BLaER1 treated with 17β-estradiol and CSF1 and Interleukin-3, amounts not matched to agents 10 nM and 100 nM (cell line): Measurements from ENCODE around the gene PRDM16.

Experiments used
- H3K27ac ChIP-seq, 11 experiments: shearing (Covaris generic); formaldehyde crosslinking; 2 replicates each; pipeline ENCODE4 v1.8.1; 2022
- H3K27me3 ChIP-seq, 11 experiments: shearing (Covaris generic); formaldehyde crosslinking; 2 replicates each; pipeline ENCODE4 v1.8.1; 2022
- H3K36me3 ChIP-seq, 11 experiments: shearing (Covaris generic); formaldehyde crosslinking; 2 replicates each; pipeline ENCODE4 v1.8.1; 2022
- H3K4me1 ChIP-seq, 10 experiments: shearing (Covaris generic); formaldehyde crosslinking; 2 replicates each; pipeline ENCODE4 v1.8.1; 2022
- H3K4me2 ChIP-seq, 11 experiments: shearing (Covaris generic); formaldehyde crosslinking; 2 replicates each; pipeline ENCODE4 v1.8.1; 2022
- H3K4me3 ChIP-seq, 10 experiments: shearing (Covaris generic); formaldehyde crosslinking; 2 replicates each; pipeline ENCODE4 v1.8.1; 2022
- H3K9ac ChIP-seq, 11 experiments: shearing (Covaris generic); formaldehyde crosslinking; 2 replicates each; pipeline ENCODE4 v1.8.1; 2022
- H3K9me3 ChIP-seq, 11 experiments: shearing (Covaris generic); formaldehyde crosslinking; replicated peaks in 1 of 11; 2 replicates each; pipeline ENCODE4 v1.8.1; 2022
- H4K20me1 ChIP-seq, 11 experiments: shearing (Covaris generic); formaldehyde crosslinking; 2 replicates each; pipeline ENCODE4 v1.8.1; 2022
- Cebpa-rat ChIP-seq, 11 experiments: shearing (Covaris generic); IDR thresholded peaks; 2 replicates each; pipeline ENCODE4 v1.8.1; 2022

The PRDM16 gene

GRCh38 chr1:3426956-3427535, 358.0 kb downstream of the PRDM16 start:
- no peak for TF ChIP-seq Cebpa-rat (IDR thresholded peaks at IDR 0.05)

GRCh38 chr1:3427711-3428704, 359.0 kb downstream of the PRDM16 start:
- peaks cover 0 to 64% (median 3%) of the 10 kb centered on the region in 11 experiments; a peak in 7 of 22 replicates for H4K20me1 ChIP-seq
- TF ChIP-seq Cebpa-rat (IDR thresholded peaks at IDR 0.05) = no peak
- H3K27me3 ChIP-seq = peaks cover 7 to 28% (median 15%) of the 10 kb centered on the region in 11 experiments; a peak in 18 of 22 replicates
- H3K27ac ChIP-seq = no peak overlapping the region
- H3K4me3 ChIP-seq = no peak overlapping the region
- H3K36me3 ChIP-seq = no peaks in the 10 kb centered on the region
- no peaks in the 10 kb centered on the region for H3K9me3 ChIP-seq
- peaks cover 6 to 20% (median 18%) of the 10 kb centered on the region in 10 experiments; a peak in 16 of 20 replicates for H3K4me1 ChIP-seq
- H3K4me2 ChIP-seq = no peak overlapping the region
- H3K9ac ChIP-seq = no peak overlapping the region

More at GRCh38 chr1:3426956-3427535, 358.0 kb downstream of the PRDM16 start:
- H3K4me2 ChIP-seq = no peak overlapping the region
- peaks cover 15 to 32% (median 24%) of the 10 kb centered on the region in 11 experiments; a peak in 20 of 22 replicates for H3K27me3 ChIP-seq
- H4K20me1 ChIP-seq = peaks cover 0 to 65% (median 8%) of the 10 kb centered on the region in 11 experiments; a peak in 9 of 22 replicates
- H3K4me1 ChIP-seq = peaks cover 8 to 25% (median 20%) of the 10 kb centered on the region in 10 experiments; a peak in 16 of 20 replicates
- H3K9ac ChIP-seq = no peak overlapping the region
- H3K36me3 ChIP-seq = no peaks in the 10 kb centered on the region
- no peaks in the 10 kb centered on the region for H3K9me3 ChIP-seq
- no peak overlapping the region for H3K27ac ChIP-seq
- no peak overlapping the region for H3K4me3 ChIP-seq

- Histone ChIP-seq H3K4me1 (peaks cover 0 to 11% (median 9%) of the 10 kb centered on the region in 10 experiments; a peak in 14 of 20 replicates), H3K27me3 (peaks cover 0 to 28% (median 10%) of the 10 kb centered on the region in 11 experiments; a peak in 17 of 22 replicates), H4K20me1 (peaks cover 0 to 62% (median 3%) of the 10 kb centered on the region in 11 experiments; a peak in 7 of 22 replicates), H3K4me2 (no peak overlapping the region), H3K36me3 (no peaks in the 10 kb centered on the region), H3K9ac (no peak overlapping the region), H3K9me3 (no peaks in the 10 kb centered on the region), H3K27ac (no peak overlapping the region), H3K4me3 (no peak overlapping the region)
- no peak for TF ChIP-seq Cebpa-rat (IDR thresholded peaks at IDR 0.05)
These were observed 359.9 kb downstream of the PRDM16 start for GRCh38 chr1:3428899-3429298.

GRCh38 chr1:3429320-3429719, 360.3 kb downstream of the PRDM16 start:
- no peak for TF ChIP-seq Cebpa-rat (IDR thresholded peaks at IDR 0.05)

GRCh38 chr1:3429766-3430165, 360.8 kb downstream of the PRDM16 start:
- Histone ChIP-seq H3K27ac (no peak overlapping the region), H3K9me3 (no peaks in the 10 kb centered on the region), H3K36me3 (no peaks in the 10 kb centered on the region), H3K4me1 (peaks cover 0 to 2% (median 1%) of the 10 kb centered on the region in 10 experiments; a peak in 5 of 20 replicates), H3K4me3 (no peak overlapping the region), H4K20me1 (peaks cover 0 to 62% (median 0%) of the 10 kb centered on the region in 11 experiments; a peak in 8 of 22 replicates), H3K27me3 (peaks cover 0 to 30% (median 11%) of the 10 kb centered on the region in 11 experiments; a peak in 12 of 22 replicates), H3K4me2 (no peak overlapping the region), H3K9ac (no peak overlapping the region)
- no peak for TF ChIP-seq Cebpa-rat (IDR thresholded peaks at IDR 0.05)

More at GRCh38 chr1:3429320-3429719, 360.3 kb downstream of the PRDM16 start:
- peaks cover 0 to 60% (median 0%) of the 10 kb centered on the region in 11 experiments; a peak in 8 of 22 replicates for H4K20me1 ChIP-seq
- no peaks in the 10 kb centered on the region for H3K36me3 ChIP-seq
- peaks cover 0 to 7% (median 6%) of the 10 kb centered on the region in 10 experiments; a peak in 11 of 20 replicates for H3K4me1 ChIP-seq
- no peak overlapping the region for H3K4me2 ChIP-seq
- H3K9me3 ChIP-seq = no peaks in the 10 kb centered on the region
- no peak overlapping the region for H3K27ac ChIP-seq
- H3K27me3 ChIP-seq = peaks cover 0 to 28% (median 7%) of the 10 kb centered on the region in 11 experiments; a peak in 15 of 22 replicates
- no peak overlapping the region for H3K4me3 ChIP-seq
- no peak overlapping the region for H3K9ac ChIP-seq

GRCh38 chr1:3430406-3430805, 361.4 kb downstream of the PRDM16 start:
- H3K27me3 ChIP-seq = peaks cover 1 to 36% (median 17%) of the 10 kb centered on the region in 11 experiments; a peak in 12 of 22 replicates
- H4K20me1 ChIP-seq = peaks cover 0 to 60% (median 0%) of the 10 kb centered on the region in 11 experiments; a peak in 8 of 22 replicates
- H3K27ac ChIP-seq = no peak overlapping the region
- no peaks in the 10 kb centered on the region for H3K4me1 ChIP-seq
- H3K9me3 ChIP-seq = no peaks in the 10 kb centered on the region
- H3K4me2 ChIP-seq = no peak overlapping the region
- no peak overlapping the region for H3K4me3 ChIP-seq
- no peak for TF ChIP-seq Cebpa-rat (IDR thresholded peaks at IDR 0.05)
- H3K9ac ChIP-seq = no peak overlapping the region
- H3K36me3 ChIP-seq = no peaks in the 10 kb centered on the region

GRCh38 chr1:3430820-3431219, 361.8 kb downstream of the PRDM16 start:
- no peak overlapping the region for H3K27ac ChIP-seq
- no peak overlapping the region for H3K4me2 ChIP-seq
- H3K27me3 ChIP-seq = peaks cover 4 to 40% (median 21%) of the 10 kb centered on the region in 11 experiments; a peak in 12 of 22 replicates
- no peaks in the 10 kb centered on the region for H3K9me3 ChIP-seq
- H3K4me3 ChIP-seq = no peak overlapping the region
- peaks cover 0 to 55% (median 0%) of the 10 kb centered on the region in 11 experiments; a peak in 8 of 22 replicates for H4K20me1 ChIP-seq
- H3K9ac ChIP-seq = no peak overlapping the region
- no peaks in the 10 kb centered on the region for H3K36me3 ChIP-seq
- no peaks in the 10 kb centered on the region for H3K4me1 ChIP-seq
- no peak for TF ChIP-seq Cebpa-rat (IDR thresholded peaks at IDR 0.05)

GRCh38 chr1:3431266-3431665, 362.3 kb downstream of the PRDM16 start:
- H3K36me3 ChIP-seq = no peaks in the 10 kb centered on the region
- TF ChIP-seq Cebpa-rat (IDR thresholded peaks at IDR 0.05) = no peak
- peaks cover 4 to 45% (median 22%) of the 10 kb centered on the region in 11 experiments; a peak in 12 of 22 replicates for H3K27me3 ChIP-seq
- H3K4me1 ChIP-seq = no peaks in the 10 kb centered on the region
- H3K9me3 ChIP-seq = no peaks in the 10 kb centered on the region
- no peak overlapping the region for H3K27ac ChIP-seq
- no peak overlapping the region for H3K4me3 ChIP-seq
- peaks cover 0 to 54% (median 0%) of the 10 kb centered on the region in 11 experiments; a peak in 8 of 22 replicates for H4K20me1 ChIP-seq
- no peak overlapping the region for H3K4me2 ChIP-seq
- H3K9ac ChIP-seq = no peak overlapping the region
